ENCODE results near the gene KCNK15.

The KCNK15 gene

GRCh38 chr20:44790638-44791393, 45.2 kb downstream of the KCNK15 start:
- DNase-seq (ENCODE audit: extremely low read depth, insufficient read length), result no peak
- Histone ChIP-seq H3K4me3 (replicated peaks; ENCODE audit: low read depth, low read length) (no peak overlapping the region), H3K36me3 (ENCODE audit: control insufficient read depth, insufficient read depth, low read length) (no peaks in the 10 kb centered on the region), H3K27me3 (replicated peaks; ENCODE audit: control insufficient read depth, insufficient read depth, low read length) (no peaks in the 10 kb centered on the region; the same call in 1 of the 2 replicates)
- no peak for TF ChIP-seq CTCF (IDR thresholded peaks at IDR 0.05; ENCODE audit: insufficient read depth, low read length, poor library complexity, severe bottlenecking)

DNA sequence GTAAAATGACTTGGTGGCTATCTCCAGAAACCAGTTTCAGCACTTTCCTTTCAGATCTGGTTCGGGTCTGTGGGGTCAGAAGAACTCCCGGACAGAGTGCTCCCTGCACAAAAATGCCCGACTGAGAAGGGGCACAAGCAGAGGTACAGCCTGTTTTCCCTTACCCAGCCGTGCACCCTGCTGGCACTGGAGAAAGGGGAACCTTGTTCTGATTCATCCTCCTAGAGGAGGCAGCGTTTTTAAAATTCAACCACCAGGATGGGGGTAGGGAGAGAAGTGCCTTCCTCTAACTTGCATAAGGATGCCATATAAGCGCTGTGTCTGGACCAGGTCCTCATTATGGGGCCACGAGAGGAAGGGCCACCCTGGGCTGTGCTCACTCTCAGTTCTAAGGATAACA, 47.1 kb downstream of the KCNK15 start:
- H3K4me3 ChIP-seq (replicated peaks; ENCODE audit: low read depth, low read length), result no peak overlapping the region
- no peak for DNase-seq (ENCODE audit: extremely low read depth, insufficient read length)
- TF ChIP-seq CTCF (IDR thresholded peaks at IDR 0.05; ENCODE audit: insufficient read depth, low read length, poor library complexity, severe bottlenecking), result no peak
- no peaks in the 10 kb centered on the region; the same call in 1 of the 2 replicates for H3K27me3 ChIP-seq (replicated peaks; ENCODE audit: control insufficient read depth, insufficient read depth, low read length)
- H3K36me3 ChIP-seq (ENCODE audit: control insufficient read depth, insufficient read depth, low read length), result no peaks in the 10 kb centered on the region

DNA sequence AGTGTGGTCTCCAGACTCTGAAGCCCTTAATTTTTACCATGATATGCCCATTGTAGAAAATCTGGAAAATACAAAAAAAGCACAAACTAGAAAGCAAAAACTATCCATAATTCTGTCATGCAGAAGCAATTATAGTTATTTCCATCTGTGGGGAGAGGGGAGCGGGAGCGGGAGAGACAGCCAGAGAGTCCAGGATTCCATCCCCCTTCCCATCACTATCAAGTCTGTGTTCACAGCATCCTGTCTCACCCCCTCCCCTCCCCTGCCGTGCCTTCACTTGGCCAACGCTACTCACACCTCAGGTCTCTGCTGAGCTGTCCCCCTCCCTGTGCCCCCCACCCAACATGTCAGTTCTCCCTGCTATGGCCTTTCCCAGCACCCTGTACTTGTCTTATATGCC, 50.2 kb downstream of the KCNK15 start:
- no peaks in the 10 kb centered on the region; the same call in 1 of the 2 replicates for H3K27me3 ChIP-seq (replicated peaks; ENCODE audit: control insufficient read depth, insufficient read depth, low read length)
- H3K36me3 ChIP-seq (ENCODE audit: control insufficient read depth, insufficient read depth, low read length), result no peaks in the 10 kb centered on the region
- no peak overlapping the region for H3K4me3 ChIP-seq (replicated peaks; ENCODE audit: low read depth, low read length)
- TF ChIP-seq CTCF (IDR thresholded peaks at IDR 0.05; ENCODE audit: insufficient read depth, low read length, poor library complexity, severe bottlenecking), result no peak
- DNase-seq (ENCODE audit: extremely low read depth, insufficient read length), result no peak

- no peak overlapping the region for H3K4me3 ChIP-seq (replicated peaks; ENCODE audit: low read depth, low read length)
- DNase-seq (ENCODE audit: extremely low read depth, insufficient read length), result no peak
- H3K27me3 ChIP-seq (replicated peaks; ENCODE audit: control insufficient read depth, insufficient read depth, low read length), result no peaks in the 10 kb centered on the region; the same call in 1 of the 2 replicates
- H3K36me3 ChIP-seq (ENCODE audit: control insufficient read depth, insufficient read depth, low read length), result no peaks in the 10 kb centered on the region
- no peak for TF ChIP-seq CTCF (IDR thresholded peaks at IDR 0.05; ENCODE audit: insufficient read depth, low read length, poor library complexity, severe bottlenecking)
Measured at GRCh38 chr20:44796311-44796710, 50.6 kb downstream of the KCNK15 start.

GRCh38 chr20:44796758-44797457, 51.2 kb downstream of the KCNK15 start:
- no peaks in the 10 kb centered on the region; the same call in 1 of the 2 replicates for H3K27me3 ChIP-seq (replicated peaks; ENCODE audit: control insufficient read depth, insufficient read depth, low read length)
- TF ChIP-seq CTCF (IDR thresholded peaks at IDR 0.05; ENCODE audit: insufficient read depth, low read length, poor library complexity, severe bottlenecking), result no peak
- no peak overlapping the region for H3K4me3 ChIP-seq (replicated peaks; ENCODE audit: low read depth, low read length)
- H3K36me3 ChIP-seq (ENCODE audit: control insufficient read depth, insufficient read depth, low read length), result no peaks in the 10 kb centered on the region
- DNase-seq (ENCODE audit: extremely low read depth, insufficient read length), result no peak

Measured in GM06990 (cell line).